ENCODE results near the gene BABAM2.
"Not testable (repeated sequence)": the region's sequence is repeated elsewhere in the genome, so short reads cannot be mapped to it uniquely, and the experiment has no call there.

Gene BABAM2

DNA sequence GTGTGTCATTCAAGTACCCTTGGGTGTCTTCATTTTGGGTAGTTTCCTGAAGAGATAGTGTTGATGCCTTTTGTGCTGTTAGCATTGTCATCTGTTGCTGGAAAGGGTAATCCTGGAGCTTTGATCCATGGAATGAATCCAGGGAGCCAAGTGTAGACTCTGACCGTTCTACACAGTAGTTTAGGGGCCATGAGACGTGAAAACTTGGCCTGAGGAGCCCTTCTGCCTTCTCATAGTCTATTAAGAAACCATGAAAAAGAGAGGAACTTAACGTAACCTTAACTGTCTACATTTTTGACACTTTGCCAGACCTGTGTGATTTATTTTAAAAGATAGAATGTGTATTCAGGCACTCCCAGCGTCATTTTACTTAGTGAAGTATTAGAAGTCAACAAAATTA lies 194.0 kb downstream of the BABAM2 start:
- DNase-seq: no peak
- intact Hi-C loops (cut with DNase I): no loop called here

DNA sequence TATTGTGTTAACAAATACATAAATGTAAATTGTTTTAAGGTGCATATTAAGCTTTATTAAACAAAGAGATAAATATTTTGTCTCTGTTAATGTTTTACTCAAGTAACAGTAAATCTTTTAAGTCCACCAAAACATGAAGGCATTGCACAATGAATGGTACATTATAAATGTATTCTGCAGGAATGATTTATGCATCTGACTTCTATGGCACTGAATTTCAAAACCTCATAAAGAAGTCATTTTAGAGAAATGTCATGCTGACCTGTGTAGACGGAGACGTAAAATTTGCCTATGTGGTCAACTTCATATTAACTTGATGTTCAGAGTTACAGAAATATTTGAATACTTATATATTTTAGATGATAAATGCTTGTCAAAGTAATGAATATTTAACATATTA lies 194.7 kb downstream of the BABAM2 start:
- intact Hi-C loops (cut with DNase I): no loop called here
- DNase-seq: no peak

DNA sequence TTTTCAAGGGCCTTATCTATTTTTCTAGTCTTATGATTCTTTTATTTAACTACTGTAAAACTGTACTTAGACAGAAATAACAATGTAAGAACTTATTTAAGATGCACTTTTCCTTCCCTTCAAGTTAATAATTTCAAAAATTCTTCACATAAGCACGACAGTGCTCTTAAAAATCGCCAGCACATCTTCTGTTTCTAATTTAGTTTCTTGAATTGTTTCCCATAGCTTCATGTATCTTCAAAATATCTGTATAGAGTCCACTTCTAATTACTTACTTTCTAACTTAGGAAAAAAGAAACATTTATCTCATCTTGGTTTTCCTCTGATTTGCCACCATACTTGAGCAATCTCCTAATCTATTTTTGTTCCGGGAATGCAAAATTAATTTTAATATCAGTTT lies 196.1 kb downstream of the BABAM2 start:
- no peak for DNase-seq
- intact Hi-C loops (cut with DNase I): no loop called here

DNA sequence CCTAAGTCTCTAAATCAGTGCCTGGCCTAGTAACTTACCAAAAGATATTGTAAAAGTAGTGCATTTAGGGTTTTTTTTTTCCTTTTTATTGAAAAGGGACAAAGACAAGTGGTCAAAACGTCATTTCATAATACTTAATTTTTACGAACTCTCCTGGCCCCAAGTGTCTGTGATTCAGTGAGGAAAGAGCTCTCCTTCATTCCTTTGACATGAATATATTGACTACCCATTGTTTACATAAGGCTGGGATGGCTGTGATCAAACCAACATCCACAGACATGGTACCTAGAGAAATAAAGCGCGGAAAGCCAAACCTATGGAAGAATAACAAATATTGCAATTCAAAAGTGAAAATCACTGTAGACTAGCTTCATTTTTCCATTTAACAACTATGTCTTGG lies 198.4 kb downstream of the BABAM2 start:
- DNase-seq: no peak
- intact Hi-C loops (cut with DNase I): no loop called here

DNA sequence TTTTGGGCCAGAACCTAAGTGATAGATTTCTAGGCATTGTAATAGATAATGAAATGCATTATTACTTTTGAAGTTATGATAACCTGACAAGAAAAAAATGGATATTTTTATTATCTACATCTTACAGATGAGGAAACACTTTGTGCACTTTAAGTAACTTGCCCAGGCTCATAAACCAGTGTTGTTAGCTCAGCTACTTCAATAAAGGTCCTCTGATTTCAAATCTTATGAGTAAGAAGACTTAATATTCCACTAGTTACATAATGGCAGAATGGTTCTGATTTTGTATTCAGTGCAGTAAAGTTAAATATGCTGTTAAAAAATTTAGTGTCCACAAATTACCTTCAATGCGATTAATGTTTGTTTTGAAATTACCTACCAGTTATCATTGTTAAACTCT lies 199.0 kb downstream of the BABAM2 start:
- intact Hi-C loops (cut with DNase I): no loop called here
- DNase-seq: no peak

DNA sequence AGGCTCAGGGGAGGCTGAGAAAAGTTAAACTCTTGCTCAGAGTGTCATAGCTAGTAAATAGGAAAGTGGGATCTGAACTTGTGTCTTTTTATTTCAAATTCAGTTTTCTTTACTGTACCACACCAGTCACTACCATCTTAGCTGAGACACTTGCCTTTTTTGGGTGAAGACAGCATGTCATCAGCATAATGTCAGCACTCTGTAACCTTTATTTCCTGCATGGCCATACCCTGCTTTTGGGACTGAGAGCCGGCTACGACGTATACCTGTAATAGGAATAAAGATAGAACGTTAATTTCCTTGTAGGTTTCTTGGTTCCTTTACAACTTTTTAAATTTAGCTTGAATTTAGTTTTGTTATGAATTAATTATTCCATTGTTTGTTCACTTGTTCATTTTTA lies 202.8 kb downstream of the BABAM2 start:
- DNase-seq: no peak
- intact Hi-C loops (cut with DNase I): no loop called here

DNA sequence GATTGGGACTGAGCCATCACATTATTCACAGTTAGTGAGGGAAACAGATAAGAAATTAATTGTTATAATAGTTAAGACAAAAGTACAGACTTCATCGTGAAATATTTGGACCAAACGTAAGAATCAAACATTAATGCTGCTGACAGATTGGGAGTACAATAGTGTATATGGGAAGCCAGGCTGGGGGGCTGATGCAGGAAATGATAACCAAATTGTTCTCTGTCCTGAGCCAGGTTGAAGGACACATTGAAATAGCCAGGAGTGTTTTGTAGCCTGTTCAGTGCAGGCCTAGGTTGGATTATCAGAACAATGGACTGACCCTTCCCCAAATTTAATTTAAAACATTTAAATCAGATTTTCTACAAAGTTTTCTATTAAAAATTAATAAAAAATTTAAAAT lies 203.2 kb downstream of the BABAM2 start:
- intact Hi-C loops (cut with DNase I): no loop called here
- no peak for DNase-seq

DNA sequence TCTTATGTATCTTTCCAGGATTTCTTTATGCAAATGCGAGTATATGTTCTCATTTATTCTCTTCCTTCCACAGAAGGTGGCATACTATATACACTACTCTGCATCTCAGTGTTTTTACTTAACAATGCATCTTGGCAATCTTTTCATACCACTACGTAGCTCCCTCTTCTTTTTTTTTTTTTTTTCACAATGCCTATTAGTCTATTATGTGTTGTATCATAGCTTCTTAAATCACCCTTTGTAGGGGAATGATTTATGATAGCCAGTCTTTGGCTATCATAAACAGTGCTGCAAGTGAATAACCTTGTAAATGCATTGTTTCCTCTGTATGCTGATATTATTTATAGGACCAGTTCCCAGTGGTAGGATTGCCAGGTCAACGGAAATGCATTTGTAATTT lies 204.2 kb downstream of the BABAM2 start:
- DNase-seq: no peak
- intact Hi-C loops (cut with DNase I): no loop called here

DNA sequence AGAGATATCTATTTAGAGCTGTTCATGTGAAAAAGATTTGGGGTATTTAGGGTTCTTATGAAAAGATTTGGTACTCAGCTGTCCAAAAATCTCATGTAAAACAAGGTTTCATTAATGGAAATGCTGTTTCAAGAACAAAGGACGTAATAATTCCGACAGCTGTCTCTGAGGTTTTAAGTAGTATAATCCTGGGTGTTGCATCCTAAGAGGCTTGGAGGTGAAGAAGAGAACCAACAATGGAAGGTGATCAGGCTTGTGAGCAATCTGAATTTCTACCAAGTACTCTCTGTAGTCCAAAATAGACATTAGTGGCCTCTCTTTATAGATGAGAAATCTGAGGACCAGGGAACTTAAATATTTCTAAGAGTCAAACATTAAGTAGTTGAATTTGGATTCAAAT lies 205.1 kb downstream of the BABAM2 start:
- DNase-seq: no peak
- intact Hi-C loops (cut with DNase I): no loop called here

DNA sequence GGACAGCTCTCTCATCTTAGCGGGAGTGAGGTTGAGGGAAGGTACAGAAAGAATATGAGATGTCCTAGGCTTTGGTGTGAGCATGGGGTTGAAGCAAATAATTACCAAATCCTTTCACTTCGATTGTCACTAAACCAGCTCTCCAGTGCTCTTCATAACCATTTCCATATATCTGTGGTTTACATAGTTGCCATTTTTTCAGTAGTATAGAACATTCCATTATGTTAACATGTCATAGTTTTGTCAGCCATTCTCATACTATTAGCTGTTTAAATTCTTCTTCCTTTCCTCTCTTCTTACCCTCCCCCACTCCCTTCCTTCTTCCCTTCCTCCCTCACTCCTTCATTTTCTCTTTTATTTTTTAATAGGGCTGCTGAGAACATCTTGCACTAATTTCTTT lies 205.9 kb downstream of the BABAM2 start:
- intact Hi-C loops (cut with DNase I): no loop called here
- DNase-seq: no peak

DNA sequence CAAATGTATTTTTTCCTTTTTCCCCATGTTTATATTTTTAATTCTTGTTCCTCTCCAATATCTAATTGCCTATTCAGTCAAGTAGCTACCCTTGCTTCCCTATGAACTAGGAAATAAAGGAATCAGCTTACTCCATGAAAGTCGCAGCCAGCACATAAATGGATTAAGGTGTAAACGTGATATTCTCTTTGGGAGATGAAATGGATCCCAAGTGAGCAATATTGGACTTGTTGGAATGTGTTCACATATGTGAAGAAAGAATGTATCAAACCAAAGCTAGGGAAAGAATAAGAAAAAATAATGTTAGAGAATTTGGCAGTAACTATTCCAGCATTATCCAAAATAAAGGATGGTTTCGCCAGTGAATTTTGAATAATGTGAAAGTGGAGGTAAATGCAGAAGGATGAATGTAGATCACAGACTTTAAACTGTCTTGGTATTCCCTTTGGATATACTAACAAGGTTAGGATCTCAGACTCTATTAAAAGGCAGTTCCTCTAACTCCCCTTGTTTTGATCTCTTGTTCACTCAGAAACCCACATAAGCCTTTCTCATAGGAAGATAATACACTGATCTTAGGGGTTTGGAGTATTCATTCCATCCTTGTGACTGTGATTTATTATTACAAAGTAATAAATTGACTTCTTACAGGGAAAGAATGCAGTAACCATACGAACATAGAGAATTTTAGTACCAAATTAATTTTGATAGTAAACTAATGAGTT lies 208.1 kb downstream of the BABAM2 start:
- intact Hi-C loops (cut with DNase I): no loop called here
- DNase-seq: no peak

DNA sequence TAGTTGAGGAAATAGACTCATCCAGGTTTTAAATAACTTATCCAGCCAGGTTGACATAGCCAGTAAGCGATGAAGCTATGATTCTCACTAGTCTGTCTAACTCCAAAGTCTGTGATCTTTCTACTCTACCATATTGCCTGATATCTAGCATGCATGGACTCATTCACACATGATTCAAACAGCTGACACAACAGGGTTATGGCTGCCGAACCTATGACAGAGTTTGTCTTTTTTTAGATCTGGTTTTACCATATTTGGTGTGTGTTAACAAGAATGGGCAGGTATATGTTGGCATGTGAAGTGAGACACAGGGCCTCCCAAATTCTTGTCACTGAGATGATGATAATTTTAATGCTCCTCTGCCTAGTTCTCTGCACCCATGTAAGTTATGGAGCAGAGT lies 210.6 kb downstream of the BABAM2 start:
- no peak for DNase-seq
- intact Hi-C loops (cut with DNase I): no loop called here

DNA sequence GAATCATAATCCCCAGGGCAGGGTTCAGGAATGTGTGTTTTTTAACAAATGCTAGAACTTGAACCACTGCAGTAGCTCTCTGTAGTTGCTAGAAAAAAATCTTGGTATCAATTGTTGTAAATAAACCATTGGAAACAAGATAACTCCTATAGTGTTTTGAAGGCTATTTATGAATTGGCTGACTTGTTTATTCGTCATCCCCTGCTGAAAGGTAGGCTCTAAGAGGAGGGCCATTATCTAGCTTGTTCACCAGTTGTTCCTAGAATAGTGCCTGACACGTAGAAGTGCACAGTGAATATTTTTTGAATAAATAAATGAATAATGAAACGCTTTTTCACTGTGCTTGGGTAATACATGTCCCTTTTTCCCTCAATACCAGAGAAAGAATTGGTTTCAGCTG lies 211.4 kb downstream of the BABAM2 start:
- DNase-seq: no peak
- intact Hi-C loops (cut with DNase I): no loop called here

DNA sequence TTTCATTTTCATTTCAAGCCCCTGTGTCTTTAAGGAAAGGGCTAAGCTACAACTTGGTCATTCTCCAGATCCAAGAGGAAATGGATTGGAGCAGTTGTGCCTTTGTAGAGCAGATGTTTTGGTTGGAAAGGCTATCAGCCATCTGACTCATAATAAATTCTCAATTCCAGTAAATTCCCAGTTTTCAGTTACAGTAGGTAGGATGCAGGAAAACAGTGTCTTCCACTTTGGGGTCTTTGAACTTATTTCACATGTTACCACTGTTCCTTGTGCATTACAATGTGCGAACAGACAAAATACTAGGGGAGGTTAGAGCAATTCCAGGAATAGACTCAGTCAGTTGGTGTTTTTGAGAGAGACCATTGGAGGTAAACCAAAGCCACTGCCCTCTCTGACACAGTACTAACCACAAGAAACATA lies 211.9 kb downstream of the BABAM2 start:
- DNase-seq: no peak
- intact Hi-C loops (cut with DNase I): no loop called here

DNA sequence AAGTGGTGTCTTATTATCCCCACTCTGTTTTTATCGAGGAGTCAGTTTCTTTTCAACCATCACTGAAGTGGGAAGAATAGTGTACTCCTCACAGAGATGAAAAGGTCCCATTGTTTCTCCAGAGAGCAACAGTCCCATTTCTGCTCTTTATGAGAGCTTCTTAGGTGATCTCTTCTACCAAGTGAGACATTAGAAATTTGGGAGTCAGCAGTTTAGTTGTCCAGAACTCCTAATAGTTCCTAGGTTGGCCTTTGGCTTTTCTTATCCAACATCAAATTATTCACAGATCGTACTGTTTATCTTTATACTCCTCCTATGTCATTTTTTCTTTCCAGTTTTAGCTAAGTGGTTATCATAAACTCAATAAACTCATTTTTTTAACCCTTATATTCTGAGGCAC lies 213.1 kb downstream of the BABAM2 start:
- no peak for DNase-seq
- intact Hi-C loops (cut with DNase I): no loop called here

DNA sequence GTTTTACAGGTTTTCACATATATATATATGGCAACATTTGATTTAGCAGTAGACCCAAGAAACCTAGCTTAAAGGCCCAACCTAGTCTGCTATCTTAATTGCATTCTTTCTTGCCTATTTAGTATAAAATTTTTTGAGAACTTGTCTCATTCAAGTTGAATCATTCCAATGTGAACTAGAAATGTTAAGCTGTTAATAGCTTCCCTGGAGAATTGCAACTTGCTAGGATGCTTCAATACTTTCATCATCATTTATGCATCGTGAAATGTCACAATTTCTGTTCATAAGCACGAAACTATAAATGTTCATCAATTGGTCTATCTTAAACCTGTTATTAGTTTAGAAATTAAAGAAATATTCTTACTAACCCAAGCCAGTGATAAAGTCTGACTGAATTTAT lies 217.6 kb downstream of the BABAM2 start:
- intact Hi-C loops (cut with DNase I): no loop called here
- no peak for DNase-seq

DNA sequence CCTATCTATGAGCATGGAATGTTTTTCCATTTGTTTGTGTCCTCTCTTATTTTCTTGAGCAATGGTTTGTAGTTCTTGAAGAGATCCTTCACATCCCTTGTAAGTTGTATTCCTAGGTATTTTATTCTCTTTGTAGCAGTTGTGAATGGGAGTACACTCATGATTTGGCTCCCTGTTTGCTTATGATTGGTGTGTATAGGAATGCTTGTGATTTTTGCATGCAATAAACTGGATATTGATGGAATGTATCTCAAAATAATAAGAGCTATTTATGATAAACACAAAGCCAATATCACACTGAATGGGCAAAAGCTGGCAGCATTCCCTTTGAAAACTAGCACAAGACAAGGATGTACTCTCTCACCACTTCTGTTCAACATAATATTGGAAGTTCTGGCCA lies 223.2 kb downstream of the BABAM2 start:
- DNase-seq; intact Hi-C loops (cut with DNase I): not testable (repeated sequence)

DNA sequence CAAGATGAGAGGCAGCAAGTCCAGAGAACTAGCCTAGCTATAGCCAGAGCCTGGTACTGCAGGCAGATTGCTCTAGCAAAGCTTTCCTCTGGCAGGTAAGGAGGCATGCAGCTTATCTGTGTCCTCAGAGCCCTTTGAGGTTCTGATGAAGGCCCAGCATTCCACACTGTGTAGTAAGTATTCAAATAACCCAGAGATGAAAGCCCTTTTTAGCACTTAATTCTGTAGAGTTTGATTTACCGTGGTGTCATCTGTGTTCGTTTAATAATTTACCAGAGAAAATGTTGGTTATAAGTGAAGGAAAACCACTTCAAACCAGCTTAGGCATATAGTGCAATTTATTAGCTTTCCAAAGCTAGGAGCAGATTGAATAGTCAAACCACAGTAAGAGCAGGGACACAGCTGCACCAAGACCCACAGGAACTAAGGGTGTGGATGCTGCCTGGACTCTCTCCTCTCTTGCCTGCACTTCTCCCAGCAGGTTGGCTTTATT lies 226.6 kb downstream of the BABAM2 start:
- intact Hi-C loops (cut with DNase I): no loop called here
- no peak for DNase-seq

DNA sequence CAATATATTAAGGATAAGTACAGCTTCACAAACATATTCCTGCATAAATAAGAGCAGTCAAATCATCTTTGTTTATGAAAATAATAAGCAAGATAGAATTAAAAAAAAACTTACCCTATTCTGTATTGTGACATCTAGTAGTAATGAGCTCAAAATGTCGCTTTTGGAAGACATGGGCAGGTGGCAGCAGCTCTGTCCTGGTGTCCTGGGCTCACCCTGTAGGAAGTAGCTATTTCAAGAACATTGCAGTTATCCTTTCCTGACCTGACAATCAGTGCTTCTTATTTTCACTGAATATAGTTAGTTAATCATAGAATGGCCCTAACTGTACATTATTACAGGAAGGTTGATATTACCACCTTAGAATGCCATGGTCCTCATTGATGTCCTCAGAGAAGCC lies 229.1 kb downstream of the BABAM2 start:
- DNase-seq: no peak
- intact Hi-C loops (cut with DNase I): no loop called here

DNA sequence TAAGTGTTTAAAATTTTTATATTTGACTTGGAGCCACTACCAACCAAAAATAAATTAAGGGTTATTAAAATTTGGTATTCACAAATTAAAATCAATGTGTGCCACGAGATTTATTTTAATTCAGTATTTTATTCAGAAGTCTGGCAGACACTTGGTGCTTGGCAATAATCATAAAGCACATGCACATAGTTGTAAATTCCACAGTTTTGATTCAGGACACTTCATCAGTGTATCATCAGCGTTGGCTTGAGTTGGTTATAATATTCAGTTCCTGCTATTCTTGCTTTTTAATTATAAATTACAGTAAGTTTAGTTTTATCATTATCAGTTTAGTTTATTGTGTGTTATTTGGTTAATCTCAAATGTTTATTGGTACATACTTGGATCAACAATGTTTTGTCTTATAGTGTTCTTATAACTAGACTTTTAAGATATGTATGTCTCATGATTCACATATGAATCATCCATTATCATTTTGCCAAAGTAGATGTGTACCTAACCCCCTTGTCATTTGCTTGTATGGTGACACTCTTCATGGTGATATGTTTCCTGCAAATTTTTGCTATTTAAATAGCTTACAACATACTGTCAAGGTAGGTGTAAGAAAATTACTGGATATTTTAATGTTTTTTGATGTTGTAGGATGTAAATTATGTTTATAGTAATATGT lies 237.9 kb downstream of the BABAM2 start:
- intact Hi-C loops (cut with DNase I): no loop called here
- DNase-seq: no peak

All from head of caudate nucleus (tissue), 42 donors.